ENCODE results near the gene PRKRIP1. TPM values are rescaled to one million over a fixed set of nuclear protein-coding genes. Genes with fewer than 3 reads are reported as not detected.
"Not testable (repeated sequence)": the region's sequence is repeated elsewhere in the genome, so short reads cannot be mapped to it uniquely, and the experiment has no call there.

PRKRIP1 gene
- polyA plus RNA-seq, 4 donors, result 17.5 to 28.1 (median 20.1) TPM

- no peak for FAIRE-seq
These were observed 57.2 kb downstream of the PRKRIP1 start for GRCh38 chr7:102453319-102453718.

DNA sequence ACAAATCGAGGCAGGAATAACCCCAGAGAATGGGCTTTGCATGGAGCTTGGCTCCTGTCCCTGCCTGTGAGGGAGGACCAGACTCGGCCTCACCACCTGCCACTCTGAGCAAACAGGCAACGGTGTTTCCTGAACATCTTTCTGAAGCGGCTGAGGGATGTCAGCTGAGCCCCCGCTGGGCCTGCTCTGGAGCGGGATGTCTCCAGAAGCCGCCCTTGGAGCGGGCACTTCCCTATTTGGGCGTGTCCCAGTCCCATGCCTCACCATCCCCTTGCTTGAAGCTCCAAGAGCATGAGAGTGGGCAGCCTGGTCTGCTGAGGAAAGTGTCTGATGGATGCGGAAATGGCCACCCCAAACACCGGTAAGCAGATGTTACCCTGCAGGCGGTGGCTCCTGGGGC lies 58.3 kb downstream of the PRKRIP1 start:
- WGBS, 3 donors, result 62 to 66% (median 66%) methylated on average over 12 of the region's 12 CpGs
- Histone ChIP-seq H3K4me3 (ENCODE audit: low read depth in 1 of 3, low read length in 3 of 3) (no peak overlapping the region), H3K4me1 (ENCODE audit: control insufficient read depth in 3 of 3, insufficient read depth in 2 of 3, low read depth in 1 of 3, low read length in 2 of 3) (no peaks in the 10 kb centered on the region), H3K9me3 (ENCODE audit: control insufficient read depth in 2 of 2, insufficient read depth in 1 of 2, low read depth in 1 of 2, low read length in 1 of 2) (no peaks in the 10 kb centered on the region), H3K27me3 (ENCODE audit: control insufficient read depth in 3 of 3, insufficient read depth in 3 of 3, low read length in 3 of 3) (no peaks in the 10 kb centered on the region), H3K36me3 (ENCODE audit: control insufficient read depth in 3 of 3, insufficient read depth in 2 of 3, low read depth in 1 of 3, low read length in 3 of 3) (peaks cover 9 to 48% (median 13%) of the 10 kb centered on the region in 3 donors), H3K27ac (ENCODE audit: low read depth in 1 of 3, low read length in 2 of 3) (no peak overlapping the region)
- no peak for FAIRE-seq
- DNase-seq, result no peak

More at GRCh38 chr7:102453319-102453718, 57.2 kb downstream of the PRKRIP1 start:
- 80 to 83% (median 83%) methylated on average over 7 of the region's 7 CpGs for WGBS, 3 donors
- Histone ChIP-seq H3K27ac (ENCODE audit: low read depth in 1 of 3, low read length in 2 of 3) (no peak overlapping the region), H3K4me1 (ENCODE audit: control insufficient read depth in 3 of 3, insufficient read depth in 2 of 3, low read depth in 1 of 3, low read length in 2 of 3) (no peaks in the 10 kb centered on the region), H3K9me3 (ENCODE audit: control insufficient read depth in 2 of 2, insufficient read depth in 1 of 2, low read depth in 1 of 2, low read length in 1 of 2) (no peaks in the 10 kb centered on the region), H3K4me3 (ENCODE audit: low read depth in 1 of 3, low read length in 3 of 3) (no peak overlapping the region), H3K36me3 (ENCODE audit: control insufficient read depth in 3 of 3, insufficient read depth in 2 of 3, low read depth in 1 of 3, low read length in 3 of 3) (peaks cover 7 to 37% (median 13%) of the 10 kb centered on the region in 3 donors), H3K27me3 (ENCODE audit: control insufficient read depth in 3 of 3, insufficient read depth in 3 of 3, low read length in 3 of 3) (no peaks in the 10 kb centered on the region)
- no peak for DNase-seq

DNA sequence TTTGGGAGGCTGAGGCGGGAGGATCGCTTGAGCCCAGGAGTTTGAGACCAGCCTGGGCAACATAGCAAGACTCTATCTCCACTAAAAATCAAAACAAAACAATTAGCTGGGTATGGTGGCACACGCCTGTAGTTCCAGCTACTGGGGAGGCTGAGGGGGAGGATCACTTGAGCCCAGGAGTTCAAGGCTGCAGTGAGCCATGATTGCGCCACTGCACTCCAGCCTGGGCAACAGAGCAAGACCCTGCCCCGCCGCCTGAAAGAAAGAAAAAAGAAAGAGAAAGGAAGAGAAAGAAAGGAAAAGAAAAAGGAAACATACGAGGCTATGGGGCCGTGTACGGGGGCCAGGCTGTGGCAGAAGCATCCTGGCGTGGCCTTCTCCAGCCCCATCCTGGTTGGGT lies 58.8 kb downstream of the PRKRIP1 start:
- DNase-seq; H3K27me3 ChIP-seq (ENCODE audit: control insufficient read depth in 3 of 3, insufficient read depth in 3 of 3, low read length in 3 of 3); H3K27ac ChIP-seq (ENCODE audit: low read depth in 1 of 3, low read length in 2 of 3); H3K4me1 ChIP-seq (ENCODE audit: control insufficient read depth in 3 of 3, insufficient read depth in 2 of 3, low read depth in 1 of 3, low read length in 2 of 3); FAIRE-seq; H3K4me3 ChIP-seq (ENCODE audit: low read depth in 1 of 3, low read length in 3 of 3); H3K9me3 ChIP-seq (ENCODE audit: control insufficient read depth in 2 of 2, insufficient read depth in 1 of 2, low read depth in 1 of 2, low read length in 1 of 2): not testable (repeated sequence)
- peaks cover 9 to 51% (median 13%) of the 10 kb centered on the region in 3 donors for H3K36me3 ChIP-seq (ENCODE audit: control insufficient read depth in 3 of 3, insufficient read depth in 2 of 3, low read depth in 1 of 3, low read length in 3 of 3)
- 85 to 94% (median 93%) methylated on average over 10 of the region's 10 CpGs for WGBS, 3 donors

DNA sequence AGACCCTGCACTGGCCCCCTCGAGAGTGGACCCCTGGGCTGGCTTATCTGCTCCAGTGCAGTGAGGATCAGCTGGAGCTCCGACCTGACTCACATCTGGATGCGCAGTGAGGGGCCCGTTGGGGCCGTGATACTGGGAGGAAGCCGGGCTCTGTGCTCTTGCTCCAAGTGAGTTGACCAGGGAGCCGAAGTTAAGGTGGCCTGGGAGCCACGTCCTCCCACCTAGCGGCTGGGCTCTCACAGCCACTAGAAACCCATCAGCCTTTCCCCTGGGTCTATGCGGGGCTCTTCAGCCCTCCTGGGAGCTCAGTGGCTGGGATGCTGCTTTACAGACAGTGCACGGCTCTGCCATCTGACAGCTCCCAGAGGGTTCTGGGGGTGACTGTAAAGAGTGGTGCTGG lies 59.4 kb downstream of the PRKRIP1 start:
- Histone ChIP-seq H3K27ac (ENCODE audit: low read depth in 1 of 3, low read length in 2 of 3) (no peak overlapping the region), H3K4me3 (ENCODE audit: low read depth in 1 of 3, low read length in 3 of 3) (no peak overlapping the region), H3K4me1 (ENCODE audit: control insufficient read depth in 3 of 3, insufficient read depth in 2 of 3, low read depth in 1 of 3, low read length in 2 of 3) (no peaks in the 10 kb centered on the region), H3K27me3 (ENCODE audit: control insufficient read depth in 3 of 3, insufficient read depth in 3 of 3, low read length in 3 of 3) (no peaks in the 10 kb centered on the region), H3K36me3 (ENCODE audit: control insufficient read depth in 3 of 3, insufficient read depth in 2 of 3, low read depth in 1 of 3, low read length in 3 of 3) (peaks cover 9 to 52% (median 13%) of the 10 kb centered on the region in 3 donors), H3K9me3 (ENCODE audit: control insufficient read depth in 2 of 2, insufficient read depth in 1 of 2, low read depth in 1 of 2, low read length in 1 of 2) (no peaks in the 10 kb centered on the region)
- no peak for DNase-seq
- FAIRE-seq, result no peak
- WGBS, 3 donors, result 90 to 92% (median 90%) methylated on average over 11 of the region's 11 CpGs

DNA sequence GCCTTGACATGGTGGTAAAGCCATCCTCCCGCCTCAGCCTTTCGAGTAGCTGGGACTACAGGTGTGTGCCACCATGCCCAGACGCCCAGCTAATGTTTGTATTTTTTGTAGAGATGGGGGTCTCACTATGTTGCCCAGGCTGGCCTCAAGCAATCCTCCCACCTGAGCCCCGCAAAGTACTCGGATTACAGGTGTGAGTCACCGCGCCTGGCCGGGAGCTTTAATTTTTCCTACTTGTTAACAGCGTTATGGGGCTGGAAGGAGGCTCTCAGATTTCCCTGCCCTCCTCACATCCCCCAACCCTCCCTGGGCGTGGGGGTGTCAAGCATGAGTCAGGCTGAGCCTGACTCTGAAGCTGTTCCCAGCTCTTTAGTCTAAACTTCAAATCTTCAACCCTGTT lies 60.2 kb downstream of the PRKRIP1 start:
- no peaks in the 10 kb centered on the region for H3K9me3 ChIP-seq (ENCODE audit: control insufficient read depth in 2 of 2, insufficient read depth in 1 of 2, low read depth in 1 of 2, low read length in 1 of 2)
- no peaks in the 10 kb centered on the region for H3K4me1 ChIP-seq (ENCODE audit: control insufficient read depth in 3 of 3, insufficient read depth in 2 of 3, low read depth in 1 of 3, low read length in 2 of 3)
- H3K36me3 ChIP-seq (ENCODE audit: control insufficient read depth in 3 of 3, insufficient read depth in 2 of 3, low read depth in 1 of 3, low read length in 3 of 3), result peaks cover 9 to 54% (median 13%) of the 10 kb centered on the region in 3 donors
- H3K4me3 ChIP-seq (ENCODE audit: low read depth in 1 of 3, low read length in 3 of 3), result no peak overlapping the region
- no peak overlapping the region for H3K27ac ChIP-seq (ENCODE audit: low read depth in 1 of 3, low read length in 2 of 3)
- FAIRE-seq (no peak), DNase-seq (no peak)
- H3K27me3 ChIP-seq (ENCODE audit: control insufficient read depth in 3 of 3, insufficient read depth in 3 of 3, low read length in 3 of 3), result no peaks in the 10 kb centered on the region
- WGBS, 3 donors, result 89 to 92% (median 92%) methylated on average over 10 of the region's 10 CpGs

- no peak overlapping the region for H3K27ac ChIP-seq (ENCODE audit: low read depth in 1 of 3, low read length in 2 of 3)
- H3K4me1 ChIP-seq (ENCODE audit: control insufficient read depth in 3 of 3, insufficient read depth in 2 of 3, low read depth in 1 of 3, low read length in 2 of 3), result no peaks in the 10 kb centered on the region
- DNase-seq, result no peak
- H3K36me3 ChIP-seq (ENCODE audit: control insufficient read depth in 3 of 3, insufficient read depth in 2 of 3, low read depth in 1 of 3, low read length in 3 of 3), result peaks cover 9 to 60% (median 13%) of the 10 kb centered on the region in 3 donors
- no peaks in the 10 kb centered on the region for H3K27me3 ChIP-seq (ENCODE audit: control insufficient read depth in 3 of 3, insufficient read depth in 3 of 3, low read length in 3 of 3)
- no peak overlapping the region for H3K4me3 ChIP-seq (ENCODE audit: low read depth in 1 of 3, low read length in 3 of 3)
- 93 to 95% (median 95%) methylated on average over 37 to 40 of the region's 40 CpGs for WGBS, 3 donors
- no peaks in the 10 kb centered on the region for H3K9me3 ChIP-seq (ENCODE audit: control insufficient read depth in 2 of 2, insufficient read depth in 1 of 2, low read depth in 1 of 2, low read length in 1 of 2)
- FAIRE-seq, result no peak
These were observed 61.3 kb downstream of the PRKRIP1 start for GRCh38 chr7:102457352-102457924.

DNA sequence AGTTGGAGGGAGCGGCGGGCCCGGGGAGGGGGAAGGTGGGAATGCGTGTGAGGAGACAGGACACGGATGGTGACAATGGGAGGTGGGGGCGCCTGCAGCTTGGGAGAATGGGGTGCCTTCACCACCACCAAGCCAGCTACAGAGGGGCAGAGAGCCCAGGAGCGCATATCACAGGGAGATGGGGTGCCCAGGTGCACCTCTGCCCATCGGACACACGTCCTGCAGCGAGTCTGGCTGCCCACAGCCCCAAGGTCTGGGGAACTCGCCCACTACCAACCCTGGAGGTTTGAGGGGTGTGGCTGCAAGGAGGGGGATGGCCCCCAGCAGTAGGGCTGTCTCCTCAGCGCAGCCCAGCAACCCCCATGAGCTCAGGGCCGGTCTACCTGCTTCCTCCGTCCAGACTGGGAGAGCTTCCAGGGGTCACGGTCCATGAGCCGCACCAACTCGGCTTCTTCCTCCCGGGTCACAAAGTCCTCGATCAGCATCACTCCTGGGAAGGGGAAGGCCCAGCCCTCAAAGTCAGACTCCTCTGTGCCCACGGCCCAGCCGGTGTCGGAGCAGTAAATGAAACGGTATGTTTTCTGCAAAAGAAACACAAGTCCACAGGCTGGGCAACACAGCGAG lies 63.2 kb downstream of the PRKRIP1 start:
- H3K9me3 ChIP-seq (ENCODE audit: control insufficient read depth in 2 of 2, insufficient read depth in 1 of 2, low read depth in 1 of 2, low read length in 1 of 2), result no peaks in the 10 kb centered on the region
- H3K27ac ChIP-seq (ENCODE audit: low read depth in 1 of 3, low read length in 2 of 3), result no peak overlapping the region
- FAIRE-seq, result no peak
- DNase-seq, result no peak
- no peak overlapping the region for H3K4me3 ChIP-seq (ENCODE audit: low read depth in 1 of 3, low read length in 3 of 3)
- peaks cover 9 to 57% (median 13%) of the 10 kb centered on the region in 3 donors for H3K36me3 ChIP-seq (ENCODE audit: control insufficient read depth in 3 of 3, insufficient read depth in 2 of 3, low read depth in 1 of 3, low read length in 3 of 3)
- no peaks in the 10 kb centered on the region for H3K27me3 ChIP-seq (ENCODE audit: control insufficient read depth in 3 of 3, insufficient read depth in 3 of 3, low read length in 3 of 3)
- 94 to 95% (median 95%) methylated on average over 23 to 24 of the region's 24 CpGs for WGBS, 3 donors
- peaks cover 0 to 6% (median 4%) of the 10 kb centered on the region in 3 donors for H3K4me1 ChIP-seq (ENCODE audit: control insufficient read depth in 3 of 3, insufficient read depth in 2 of 3, low read depth in 1 of 3, low read length in 2 of 3)

- H3K27me3 ChIP-seq (ENCODE audit: control insufficient read depth in 3 of 3, insufficient read depth in 3 of 3, low read length in 3 of 3), result no peaks in the 10 kb centered on the region
- 85 to 88% (median 87%) methylated on average over 8 of the region's 8 CpGs for WGBS, 3 donors
- no peaks in the 10 kb centered on the region for H3K9me3 ChIP-seq (ENCODE audit: control insufficient read depth in 2 of 2, insufficient read depth in 1 of 2, low read depth in 1 of 2, low read length in 1 of 2)
- FAIRE-seq, result no peak
- DNase-seq, result no peak
- H3K36me3 ChIP-seq (ENCODE audit: control insufficient read depth in 3 of 3, insufficient read depth in 2 of 3, low read depth in 1 of 3, low read length in 3 of 3), result peaks cover 9 to 53% (median 13%) of the 10 kb centered on the region in 3 donors
- H3K27ac ChIP-seq (ENCODE audit: low read depth in 1 of 3, low read length in 2 of 3), result no peak overlapping the region
- no peak overlapping the region for H3K4me3 ChIP-seq (ENCODE audit: low read depth in 1 of 3, low read length in 3 of 3)
- peaks cover 0 to 6% (median 4%) of the 10 kb centered on the region in 3 donors for H3K4me1 ChIP-seq (ENCODE audit: control insufficient read depth in 3 of 3, insufficient read depth in 2 of 3, low read depth in 1 of 3, low read length in 2 of 3)
These were observed 64.3 kb downstream of the PRKRIP1 start for GRCh38 chr7:102460467-102460866.
